ENCODE results near the gene G6PC3.

The G6PC3 gene

GRCh38 chr17:44102849-44103622 lies 32.5 kb downstream of the G6PC3 start (continued):
- no peak for TF ChIP-seq PRDM4 (tag by site-specific recombination; IDR thresholded peaks at IDR 0.05)
- TF ChIP-seq ZNF366 (tag by site-specific recombination; conservative IDR thresholded peaks at IDR 0.05): no peak

DNA sequence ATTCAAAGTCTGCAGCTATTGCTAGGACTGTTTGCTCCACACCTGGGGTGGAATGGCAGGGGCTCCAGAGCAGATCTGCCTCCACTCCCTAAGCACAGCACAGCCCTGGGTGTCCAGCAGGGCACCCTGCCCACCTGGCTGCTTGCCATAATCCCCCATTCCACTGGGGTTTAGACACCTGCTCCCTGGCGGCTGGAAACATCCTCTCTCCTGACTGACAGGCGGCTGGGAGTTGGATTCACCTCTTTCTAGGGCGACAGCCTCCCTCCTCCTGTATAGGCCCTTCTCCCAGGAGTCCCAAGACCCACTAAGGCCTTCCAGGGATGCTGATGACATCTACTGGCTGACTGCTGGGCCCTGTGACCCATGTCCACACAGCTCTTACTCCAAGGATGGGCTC lies 34.9 kb downstream of the G6PC3 start:
- ChIA-PET POLR2A (interaction anchor here (0.9 kb wide), 1 partner anchor 10 kb away, joined by 3 read pairs; no protein-coding TSS in a partner anchor), CTCF (interaction anchor here (0.6 to 3.1 kb wide), 4 partner anchors 20 to 356 kb away, joined by 3 to 12 read pairs (median 4); no protein-coding TSS in a partner anchor)
- Histone ChIP-seq H3K4me1 (ENCODE audit: control insufficient read depth, insufficient read depth, low read length) (peaks cover 10% of the 10 kb centered on the region), H3K4me3 (ENCODE audit: low read depth, low read length) (no peak overlapping the region), H3K9me3 (ENCODE audit: control insufficient read depth, insufficient read depth, low read depth, low read length) (no peaks in the 10 kb centered on the region), H3K36me3 (ENCODE audit: control insufficient read depth in 2 of 2, insufficient read depth in 1 of 2, low read length in 2 of 2) (peaks cover 0 to 8% of the 10 kb centered on the region in 2 experiments; a peak in 2 of 3 replicates), H3K27ac (ENCODE audit: extremely low read depth, low read depth, low read length) (0 out of 2 replicates have a peak overlapping the region, but pooled peaks have one; percentile 16)
- TF ChIP-seq ZNF157 (tag by site-specific recombination; IDR thresholded peaks at IDR 0.05) (no peak), ZIC2 (tag by site-specific recombination; IDR thresholded peaks at IDR 0.05) (peak; percentile 43; the same call in 1 of the 2 replicates), ZBTB20 (tag by site-specific recombination; IDR thresholded peaks at IDR 0.05) (no peak), ZNF501 (tag by site-specific recombination; IDR thresholded peaks at IDR 0.05) (no peak), ZNF274 (IDR thresholded peaks at IDR 0.05; ENCODE audit: low read length) (no peak), ZNF274 (tag by site-specific recombination; IDR thresholded peaks at IDR 0.05; ENCODE audit: borderline replicate concordance) (no peak)
- TF ChIP-seq, protein P1, sequence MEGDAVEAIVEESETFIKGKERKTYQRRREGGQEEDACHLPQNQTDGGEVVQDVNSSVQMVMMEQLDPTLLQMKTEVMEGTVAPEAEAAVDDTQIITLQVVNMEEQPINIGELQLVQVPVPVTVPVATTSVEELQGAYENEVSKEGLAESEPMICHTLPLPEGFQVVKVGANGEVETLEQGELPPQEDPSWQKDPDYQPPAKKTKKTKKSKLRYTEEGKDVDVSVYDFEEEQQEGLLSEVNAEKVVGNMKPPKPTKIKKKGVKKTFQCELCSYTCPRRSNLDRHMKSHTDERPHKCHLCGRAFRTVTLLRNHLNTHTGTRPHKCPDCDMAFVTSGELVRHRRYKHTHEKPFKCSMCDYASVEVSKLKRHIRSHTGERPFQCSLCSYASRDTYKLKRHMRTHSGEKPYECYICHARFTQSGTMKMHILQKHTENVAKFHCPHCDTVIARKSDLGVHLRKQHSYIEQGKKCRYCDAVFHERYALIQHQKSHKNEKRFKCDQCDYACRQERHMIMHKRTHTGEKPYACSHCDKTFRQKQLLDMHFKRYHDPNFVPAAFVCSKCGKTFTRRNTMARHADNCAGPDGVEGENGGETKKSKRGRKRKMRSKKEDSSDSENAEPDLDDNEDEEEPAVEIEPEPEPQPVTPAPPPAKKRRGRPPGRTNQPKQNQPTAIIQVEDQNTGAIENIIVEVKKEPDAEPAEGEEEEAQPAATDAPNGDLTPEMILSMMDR (tag by site-specific recombination; IDR thresholded peaks at IDR 0.05): peak; percentile 47; the same call in 1 of the 2 replicates

- H3K27ac ChIP-seq (ENCODE audit: extremely low read depth, low read depth, low read length): no peak overlapping the region
- ChIA-PET CTCF (interaction anchor here (0.7 to 3.1 kb wide), 8 partner anchors 11 to 417 kb away, joined by 3 to 12 read pairs (median 4); no protein-coding TSS in a partner anchor), POLR2A (interaction anchor here (0.6 kb wide), 1 partner anchor 36 kb away, joined by 11 read pairs; no protein-coding TSS in a partner anchor)
- peaks cover 15% of the 10 kb centered on the region for H3K4me1 ChIP-seq (ENCODE audit: control insufficient read depth, insufficient read depth, low read length)
- peaks cover 0 to 8% of the 10 kb centered on the region in 2 experiments; a peak in 2 of 3 replicates for H3K36me3 ChIP-seq (ENCODE audit: control insufficient read depth in 2 of 2, insufficient read depth in 1 of 2, low read length in 2 of 2)
- H3K9me3 ChIP-seq (ENCODE audit: control insufficient read depth, insufficient read depth, low read depth, low read length): no peaks in the 10 kb centered on the region
- H3K4me3 ChIP-seq (ENCODE audit: low read depth, low read length): no peak overlapping the region
- no peak for TF ChIP-seq ZNF302 (tag by site-specific recombination; IDR thresholded peaks at IDR 0.05; ENCODE audit: low read depth)
- TF ChIP-seq, protein P2, sequence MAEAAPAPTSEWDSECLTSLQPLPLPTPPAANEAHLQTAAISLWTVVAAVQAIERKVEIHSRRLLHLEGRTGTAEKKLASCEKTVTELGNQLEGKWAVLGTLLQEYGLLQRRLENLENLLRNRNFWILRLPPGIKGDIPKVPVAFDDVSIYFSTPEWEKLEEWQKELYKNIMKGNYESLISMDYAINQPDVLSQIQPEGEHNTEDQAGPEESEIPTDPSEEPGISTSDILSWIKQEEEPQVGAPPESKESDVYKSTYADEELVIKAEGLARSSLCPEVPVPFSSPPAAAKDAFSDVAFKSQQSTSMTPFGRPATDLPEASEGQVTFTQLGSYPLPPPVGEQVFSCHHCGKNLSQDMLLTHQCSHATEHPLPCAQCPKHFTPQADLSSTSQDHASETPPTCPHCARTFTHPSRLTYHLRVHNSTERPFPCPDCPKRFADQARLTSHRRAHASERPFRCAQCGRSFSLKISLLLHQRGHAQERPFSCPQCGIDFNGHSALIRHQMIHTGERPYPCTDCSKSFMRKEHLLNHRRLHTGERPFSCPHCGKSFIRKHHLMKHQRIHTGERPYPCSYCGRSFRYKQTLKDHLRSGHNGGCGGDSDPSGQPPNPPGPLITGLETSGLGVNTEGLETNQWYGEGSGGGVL (tag by site-specific recombination; IDR thresholded peaks at IDR 0.05): no peak
- TF ChIP-seq, protein P3, sequence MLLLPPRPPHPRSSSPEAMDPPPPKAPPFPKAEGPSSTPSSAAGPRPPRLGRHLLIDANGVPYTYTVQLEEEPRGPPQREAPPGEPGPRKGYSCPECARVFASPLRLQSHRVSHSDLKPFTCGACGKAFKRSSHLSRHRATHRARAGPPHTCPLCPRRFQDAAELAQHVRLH (tag by site-specific recombination; IDR thresholded peaks at IDR 0.05): no peak
- no peak for TF ChIP-seq ZNF214 (tag by site-specific recombination; IDR thresholded peaks at IDR 0.05; ENCODE audit: borderline replicate concordance)
- TF ChIP-seq ZBTB1 (tag by site-specific recombination; IDR thresholded peaks at IDR 0.05): no peak
- TF ChIP-seq, protein P1 (tag by site-specific recombination; IDR thresholded peaks at IDR 0.05): no peak
- no peak for TF ChIP-seq ZNF148 (tag by site-specific recombination; IDR thresholded peaks at IDR 0.05; ENCODE audit: borderline replicate concordance)
- TF ChIP-seq ZNF510 (tag by site-specific recombination; IDR thresholded peaks at IDR 0.05; ENCODE audit: insufficient replicate concordance): no peak
- no peak for TF ChIP-seq ZNF776 (tag by site-specific recombination; IDR thresholded peaks at IDR 0.05; ENCODE audit: borderline replicate concordance)
- TF ChIP-seq, protein P4, sequence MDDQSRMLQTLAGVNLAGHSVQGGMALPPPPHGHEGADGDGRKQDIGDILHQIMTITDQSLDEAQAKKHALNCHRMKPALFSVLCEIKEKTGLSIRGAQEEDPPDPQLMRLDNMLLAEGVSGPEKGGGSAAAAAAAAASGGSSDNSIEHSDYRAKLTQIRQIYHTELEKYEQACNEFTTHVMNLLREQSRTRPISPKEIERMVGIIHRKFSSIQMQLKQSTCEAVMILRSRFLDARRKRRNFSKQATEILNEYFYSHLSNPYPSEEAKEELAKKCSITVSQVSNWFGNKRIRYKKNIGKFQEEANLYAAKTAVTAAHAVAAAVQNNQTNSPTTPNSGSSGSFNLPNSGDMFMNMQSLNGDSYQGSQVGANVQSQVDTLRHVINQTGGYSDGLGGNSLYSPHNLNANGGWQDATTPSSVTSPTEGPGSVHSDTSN (CRISPR knock-in tag; IDR thresholded peaks at IDR 0.05): no peak
Observed at GRCh38 chr17:44105941-44106340, 35.4 kb downstream of the G6PC3 start.
